NCI-H2171 (cell line): ENCODE results near the gene GPR180.
"Not testable (repeated sequence)": the region's sequence is repeated elsewhere in the genome, so short reads cannot be mapped to it uniquely, and the experiment has no call there.

Source experiments
- DNase-seq: peaks from one replicate; lab custom pipeline; 2025; lab: John Stamatoyannopoulos, UW

Gene GPR180

DNA sequence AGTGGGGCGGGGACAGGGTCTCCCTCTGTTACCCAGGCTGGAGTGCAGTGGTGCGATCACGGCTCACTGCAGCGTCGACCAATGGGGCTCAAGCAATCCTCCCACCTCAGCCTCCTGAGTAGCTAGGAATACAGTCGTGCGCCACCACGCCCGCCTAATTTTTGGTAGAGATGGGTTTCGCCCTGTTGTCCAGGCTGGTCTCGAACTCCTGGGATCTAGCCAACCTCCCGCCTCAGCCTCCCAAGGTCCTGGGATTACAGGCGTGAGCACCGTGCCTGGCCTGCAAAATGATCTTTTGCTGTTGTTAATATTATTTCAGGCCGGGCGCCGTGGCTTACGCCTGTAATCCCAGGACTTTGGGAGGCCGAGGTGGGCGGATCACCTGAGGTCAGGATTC is 5.1 kb upstream of the GPR180 start:
- no peak for DNase-seq

DNA sequence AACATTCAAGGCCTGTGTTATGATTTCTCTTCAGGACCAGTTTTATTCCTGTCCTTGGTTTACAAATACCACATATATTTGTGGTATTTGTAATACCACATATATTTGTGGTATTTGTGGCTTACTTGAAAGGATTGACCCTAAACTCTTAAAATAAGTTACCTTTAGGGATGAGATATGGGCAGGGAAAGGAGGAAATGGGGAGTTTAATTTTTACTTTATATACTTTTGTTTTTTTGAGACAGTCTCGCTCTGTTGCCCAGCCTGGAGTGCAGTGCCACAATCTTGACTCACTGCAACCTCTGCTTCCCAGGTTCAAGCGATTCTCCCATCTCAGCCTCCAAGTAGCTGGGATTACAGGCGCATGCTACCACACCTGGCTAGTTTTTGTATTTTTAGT is 3.4 kb upstream of the GPR180 start:
- no peak for DNase-seq

DNA sequence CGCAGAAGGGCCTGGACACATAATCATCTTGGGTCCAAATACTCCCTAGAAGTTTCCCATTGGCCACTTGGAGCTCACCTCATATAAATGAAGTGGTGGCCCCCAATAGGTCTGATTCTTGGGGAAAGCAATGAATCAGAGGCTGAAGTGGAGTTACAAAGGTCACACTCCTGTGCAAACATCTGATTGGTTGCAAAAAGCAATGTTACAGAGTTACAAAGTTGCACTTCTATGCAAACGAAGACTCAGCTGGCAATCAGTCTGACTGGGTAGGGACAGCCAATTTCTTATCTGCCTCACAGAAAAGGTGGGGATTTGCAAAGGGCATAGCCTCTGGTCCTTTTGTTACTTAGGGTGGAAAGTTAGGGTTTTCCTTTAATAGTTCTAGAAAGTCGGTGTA is 1.8 kb upstream of the GPR180 start:
- no peak for DNase-seq

DNA sequence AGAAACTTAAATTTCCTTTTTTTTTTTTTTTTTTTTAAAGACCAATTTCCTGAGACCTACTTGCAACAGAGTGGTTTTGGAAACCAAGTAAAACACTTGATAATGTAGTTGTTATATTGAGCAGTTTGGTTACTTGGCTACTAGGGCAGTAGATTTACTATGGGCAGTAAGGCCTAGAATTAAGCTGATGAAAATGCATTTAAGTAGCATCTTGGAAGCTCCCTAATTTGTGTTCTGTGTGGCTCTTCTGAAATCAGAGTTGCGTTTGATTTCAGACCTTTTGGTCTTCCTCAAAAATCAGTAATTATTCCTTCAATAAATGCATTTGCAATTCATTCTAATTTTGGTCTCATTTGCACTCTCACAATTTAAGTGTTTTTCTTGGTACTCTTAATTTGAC is 810 bp downstream of the GPR180 start:
- no peak for DNase-seq

DNA sequence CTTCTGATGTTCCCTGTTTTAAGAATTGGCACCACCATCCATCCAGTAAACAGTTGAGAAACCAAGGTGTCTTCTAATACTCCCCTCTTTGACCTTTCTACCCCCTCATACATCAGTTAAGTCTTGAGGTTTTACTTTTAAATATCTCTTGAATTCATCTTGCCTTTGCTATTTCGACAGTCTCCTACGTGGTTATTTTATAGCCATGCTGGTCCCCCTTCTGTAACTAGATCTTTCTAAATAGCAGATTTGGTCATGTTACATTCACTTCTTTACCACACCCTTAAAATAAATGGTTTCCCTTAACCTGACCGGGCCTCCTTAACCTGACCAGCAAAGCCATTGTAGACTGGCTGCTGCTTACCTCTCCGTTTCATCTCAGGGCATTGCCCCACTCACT is 5.4 kb downstream of the GPR180 start:
- DNase-seq: no peak

DNA sequence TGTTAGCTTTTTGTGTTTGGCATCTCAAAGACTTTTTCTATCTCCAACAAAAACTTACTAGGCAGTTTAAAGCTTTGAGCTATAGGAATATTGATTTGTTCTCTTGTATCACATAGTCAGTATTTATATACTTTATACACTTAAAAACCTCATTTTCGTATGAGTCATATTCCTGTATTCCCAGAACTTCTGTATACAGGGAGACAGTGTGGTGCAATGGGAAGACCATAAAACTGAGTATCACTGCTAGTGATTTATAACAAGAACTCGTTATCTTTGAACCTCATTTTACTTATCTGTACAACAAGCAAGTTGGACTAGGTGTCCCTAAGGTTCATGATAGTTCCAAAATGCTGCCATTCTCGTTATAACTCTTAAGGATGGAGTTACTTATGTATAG is 6.3 kb downstream of the GPR180 start:
- no peak for DNase-seq

DNA sequence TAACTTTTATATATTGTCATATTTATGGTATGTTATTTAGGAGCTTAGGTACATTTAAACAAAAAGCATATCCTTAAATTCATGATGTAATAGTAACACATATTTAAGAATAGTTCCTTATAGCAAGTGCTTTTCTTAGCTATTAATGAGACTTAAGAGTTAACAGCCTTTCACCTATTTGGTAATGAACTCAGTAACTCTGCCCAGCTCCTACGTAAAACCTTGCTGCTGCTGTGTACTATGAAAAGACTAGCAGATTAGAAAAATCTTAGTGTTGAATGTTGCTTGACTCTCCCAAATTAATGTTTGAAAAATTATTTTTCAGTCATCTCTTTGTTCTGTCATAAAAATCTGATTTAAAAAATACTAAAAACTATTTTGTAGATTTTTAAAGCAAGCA is 6.9 kb downstream of the GPR180 start:
- no peak for DNase-seq

DNA sequence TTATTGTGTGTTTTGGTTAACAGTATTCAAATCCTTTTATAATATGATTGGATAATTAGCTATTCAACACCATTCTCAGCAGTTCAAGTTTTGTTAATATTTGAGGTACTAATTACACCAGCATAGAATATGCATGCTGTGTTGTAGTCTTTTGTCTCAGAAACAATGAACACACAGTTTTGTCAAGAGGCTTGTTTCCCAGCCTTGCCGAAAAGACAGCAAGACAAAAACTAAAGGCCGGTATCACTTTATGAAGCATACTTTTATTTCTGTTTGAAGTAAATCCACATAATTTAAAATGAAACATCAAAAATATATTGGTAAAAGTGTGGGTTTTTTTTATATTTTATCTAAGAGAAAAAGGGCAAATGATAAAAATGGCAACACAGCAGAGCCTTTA is 7.5 kb downstream of the GPR180 start:
- DNase-seq: no peak

DNA sequence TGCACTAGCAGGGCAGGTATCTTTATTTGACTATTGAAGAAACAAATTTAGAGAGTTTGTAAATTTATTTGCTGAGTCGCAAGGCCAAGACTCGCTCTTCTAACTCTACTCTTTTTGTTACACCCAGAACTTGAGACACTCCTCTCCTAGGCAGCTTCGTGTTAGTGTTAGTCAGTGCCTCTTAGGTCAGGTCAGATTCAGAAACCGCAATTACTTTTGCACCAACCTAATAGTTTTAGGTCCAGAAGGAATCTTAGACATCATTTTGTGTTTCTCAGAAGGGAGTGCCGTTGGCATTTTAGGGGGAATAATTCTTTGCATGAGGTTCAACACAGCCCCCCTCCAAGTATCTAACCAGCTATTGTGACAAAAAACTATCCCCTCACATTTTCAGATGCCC is 8.8 kb downstream of the GPR180 start:
- DNase-seq: no peak

DNA sequence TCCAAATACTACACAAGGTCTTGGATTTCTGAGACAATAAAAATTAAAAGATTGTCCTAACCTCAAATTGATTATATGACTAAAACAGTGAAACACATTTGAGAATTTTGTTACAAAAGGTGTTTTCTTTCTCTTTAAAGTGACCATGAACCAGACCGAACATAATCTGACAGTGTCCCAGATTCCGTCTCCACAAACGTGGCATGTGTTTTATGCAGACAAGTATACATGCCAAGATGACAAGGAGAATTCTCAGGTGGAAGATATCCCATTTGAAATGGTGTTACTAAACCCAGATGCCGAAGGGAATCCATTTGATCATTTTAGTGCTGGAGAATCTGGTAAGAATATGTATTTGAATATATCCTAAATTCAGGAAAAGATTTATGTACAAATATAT is 10.4 kb downstream of the GPR180 start:
- no peak for DNase-seq

DNA sequence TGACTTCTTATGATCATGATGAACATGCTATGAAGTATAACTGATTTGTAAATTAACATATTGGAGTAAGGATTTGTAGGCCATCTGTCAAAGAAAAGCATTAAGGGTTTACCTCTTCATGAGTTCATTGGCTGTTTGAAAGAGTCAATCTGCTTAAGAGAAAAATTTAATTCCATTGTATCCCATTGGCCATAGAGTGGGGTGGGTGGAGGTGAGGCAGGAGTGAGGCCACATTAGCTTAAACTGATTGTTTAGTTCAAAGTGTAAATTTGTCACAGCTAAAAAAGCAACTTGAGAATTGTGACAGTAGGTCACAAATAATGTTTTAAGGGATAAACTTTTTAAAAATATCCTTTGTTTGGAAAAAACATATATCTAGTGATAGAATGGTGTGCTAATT is 11.4 kb downstream of the GPR180 start:
- no peak for DNase-seq

DNA sequence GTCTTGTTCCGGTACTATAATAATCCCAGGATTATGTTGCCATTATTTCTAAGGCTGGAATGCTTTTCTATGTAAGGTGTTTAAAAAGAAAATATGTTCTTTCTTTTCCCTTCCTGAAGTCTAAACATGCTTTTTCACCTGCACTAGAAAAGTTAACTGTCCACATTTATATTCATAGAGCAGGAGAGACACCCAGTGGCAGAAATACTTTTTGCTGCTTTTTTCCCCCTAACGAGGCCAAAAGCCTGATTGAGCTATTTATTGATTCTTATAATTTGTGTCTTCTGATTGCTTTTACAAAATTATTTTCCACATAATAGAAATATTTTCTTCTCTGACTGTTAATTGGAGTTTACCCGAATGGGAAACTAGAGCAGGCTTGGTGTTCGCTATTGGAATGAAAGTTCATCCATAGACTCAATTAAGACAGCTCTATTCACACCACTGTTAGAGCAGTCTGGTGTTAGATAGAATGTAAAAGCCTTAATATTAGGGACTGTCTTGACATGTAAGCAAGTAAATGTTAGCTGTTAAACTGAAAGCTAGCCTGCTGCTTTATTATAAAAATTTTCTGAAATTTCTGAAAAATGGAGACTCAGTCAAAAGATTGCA is 15.8 kb downstream of the GPR180 start:
- peak; percentile 15 for DNase-seq

DNA sequence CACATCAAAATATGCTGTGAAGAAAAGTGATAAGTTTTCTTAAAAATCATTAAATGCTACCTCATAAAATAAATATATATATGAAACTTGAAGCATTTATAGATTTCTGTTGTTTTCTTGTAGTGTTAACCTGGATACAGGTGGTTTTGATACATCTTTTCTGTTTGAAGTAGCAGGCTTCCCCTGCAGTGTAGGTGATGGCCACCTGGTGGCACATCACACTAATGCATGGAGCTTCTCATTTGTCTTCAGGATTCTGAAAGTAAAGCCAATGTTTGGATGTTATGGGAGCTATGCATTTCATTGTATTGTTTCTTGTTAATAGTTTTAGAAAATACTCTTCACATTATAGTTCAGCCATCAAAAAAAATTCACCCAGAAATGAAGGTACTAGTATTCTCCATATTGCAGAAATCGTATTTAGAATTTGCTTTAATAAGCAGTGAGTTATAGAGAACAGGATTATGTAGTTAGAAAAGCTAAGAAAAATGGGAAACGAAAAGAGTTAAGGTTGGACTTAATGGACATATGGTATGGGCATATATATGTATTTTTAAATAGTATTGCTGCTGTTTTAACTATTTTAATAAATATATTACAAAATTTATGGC is 18.7 kb downstream of the GPR180 start:
- DNase-seq: peak; percentile 3

DNA sequence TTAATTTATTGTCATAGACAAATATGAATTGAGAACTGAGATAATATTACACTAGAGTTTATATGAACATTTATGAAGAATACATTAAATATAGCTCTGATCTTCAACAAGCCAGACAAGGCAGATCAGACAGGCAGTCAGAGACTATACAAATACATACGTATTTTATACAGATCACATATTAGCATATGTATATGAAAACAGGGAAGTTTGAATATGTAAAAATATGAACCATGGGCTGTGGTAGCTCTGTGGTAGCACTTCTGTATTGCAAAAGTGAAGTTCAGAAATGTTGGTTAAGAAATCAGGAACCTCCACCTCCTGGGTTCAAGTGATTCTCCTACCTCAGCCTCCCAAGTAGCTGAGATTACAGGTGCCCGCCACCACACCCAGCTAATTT is 20.7 kb downstream of the GPR180 start:
- no peak for DNase-seq

DNA sequence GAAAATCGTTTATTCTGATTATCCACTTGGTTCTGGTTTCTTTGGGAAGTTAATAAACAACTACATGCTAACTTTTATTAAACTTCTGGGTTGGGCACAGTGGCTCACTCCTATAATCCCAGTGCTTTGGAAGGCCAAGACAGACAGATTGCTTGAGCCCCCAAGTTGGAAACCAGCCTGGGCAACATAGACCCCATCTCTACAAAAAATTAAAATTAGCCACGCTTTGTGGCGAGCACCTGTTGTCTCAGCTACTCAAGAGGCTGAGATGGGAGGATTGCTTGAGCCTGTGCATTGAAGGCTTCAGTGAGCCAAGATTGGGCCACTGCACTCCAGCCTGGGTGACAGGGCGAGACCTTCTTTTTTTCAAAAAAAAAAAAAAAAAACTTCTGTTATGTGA is 21.7 kb downstream of the GPR180 start:
- DNase-seq: no peak

DNA sequence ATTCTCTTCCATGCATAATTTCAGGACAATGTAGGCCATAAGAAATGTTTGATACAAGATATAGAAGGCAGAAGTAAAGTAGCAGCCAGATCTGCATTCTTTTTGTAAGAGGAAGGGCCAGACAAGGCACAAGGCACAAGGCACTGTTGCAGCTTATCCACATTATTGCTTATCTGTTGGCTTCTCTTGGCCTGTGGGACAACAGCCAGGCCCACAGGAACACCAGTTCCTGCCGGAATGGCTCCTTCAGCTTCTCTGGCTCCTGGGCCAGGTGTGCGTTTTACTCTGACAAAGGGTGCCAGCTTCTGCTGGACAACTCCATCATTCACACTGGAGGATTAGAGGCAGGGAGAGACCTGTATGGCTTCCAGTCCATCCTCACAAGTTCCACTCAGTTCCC is 29.2 kb downstream of the GPR180 start:
- no peak for DNase-seq

DNA sequence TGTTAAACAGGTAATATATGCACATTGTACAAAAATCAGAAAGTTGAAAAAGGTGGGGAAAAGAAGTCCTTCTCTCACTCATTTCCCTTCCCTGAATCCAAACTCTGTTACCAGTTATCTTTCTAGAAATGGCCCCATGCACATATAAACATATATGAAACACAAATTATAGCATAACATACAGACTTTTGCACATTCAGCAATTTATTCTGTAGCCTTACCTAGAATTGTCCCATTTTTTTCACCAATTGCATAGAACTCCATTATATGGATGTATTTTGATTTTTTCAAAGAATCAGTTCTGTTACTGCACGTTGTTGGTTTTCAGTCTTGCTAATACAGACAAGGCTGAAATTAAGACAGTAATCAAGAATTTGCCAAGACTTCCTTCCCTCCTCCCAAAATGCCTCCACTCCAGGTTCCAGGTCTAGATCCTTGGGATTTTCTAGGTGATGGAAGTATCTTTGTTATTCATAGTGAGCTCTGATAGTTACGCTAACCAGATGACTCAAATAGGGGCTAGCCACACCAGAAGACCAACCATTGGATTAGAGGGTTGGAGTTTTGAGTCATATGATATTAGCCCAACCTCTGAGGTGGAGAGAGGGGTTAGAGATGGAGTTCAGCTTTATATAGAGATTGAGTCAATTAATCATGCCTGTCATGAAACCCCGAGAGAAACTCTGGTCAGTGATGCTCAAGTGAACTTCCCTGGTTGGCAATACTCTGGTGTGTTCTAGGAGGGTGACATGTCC is 30.7 kb downstream of the GPR180 start:
- DNase-seq: no peak

DNA sequence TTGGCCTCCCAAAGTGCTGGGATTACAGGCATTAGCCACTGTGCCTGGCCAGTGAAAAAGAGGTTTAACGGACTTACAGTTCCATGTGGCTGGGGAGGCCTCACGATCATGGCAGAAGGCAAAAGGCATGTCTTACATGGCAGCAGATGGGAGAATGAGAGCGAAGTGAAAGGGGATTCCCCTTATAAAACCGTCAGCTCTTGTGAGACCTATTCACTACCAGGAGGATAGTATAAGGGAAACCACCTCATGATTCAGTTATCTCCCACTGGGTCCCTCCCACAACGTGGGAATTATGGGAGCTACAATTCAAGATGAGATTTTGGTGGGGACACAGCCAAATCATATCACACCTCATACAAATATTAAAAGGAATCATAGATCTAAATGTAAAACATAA is 34.4 kb downstream of the GPR180 start:
- DNase-seq: not testable (repeated sequence)

DNA sequence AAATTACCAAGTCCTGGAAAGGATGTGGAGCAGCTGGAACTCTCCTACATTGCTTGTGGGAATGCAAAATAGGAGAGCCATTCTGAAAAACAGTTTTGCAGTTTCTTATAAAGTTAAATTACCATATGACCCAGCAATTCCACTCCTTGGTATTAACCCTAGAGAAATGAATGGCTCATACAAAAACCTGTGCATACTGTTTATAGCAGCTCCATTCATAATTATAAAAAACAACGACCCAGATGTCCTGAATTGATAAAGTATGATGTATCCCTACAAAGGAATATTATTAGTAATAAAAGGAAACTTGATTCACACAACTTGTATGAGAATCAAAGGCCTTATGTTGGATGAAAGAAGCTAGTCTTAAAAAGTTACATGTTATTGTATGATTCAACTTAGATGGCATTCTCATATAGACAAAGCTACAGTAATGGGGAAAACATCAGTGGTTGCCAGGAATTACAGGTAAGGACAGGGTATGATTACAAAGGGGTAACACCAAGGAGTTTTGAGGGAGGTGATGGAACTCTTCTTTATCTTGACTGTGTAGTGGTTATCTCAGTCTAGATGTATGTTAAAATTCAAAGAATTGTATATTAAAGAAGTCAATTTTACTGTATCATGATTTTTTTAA is 35.4 kb downstream of the GPR180 start:
- DNase-seq: no peak

DNA sequence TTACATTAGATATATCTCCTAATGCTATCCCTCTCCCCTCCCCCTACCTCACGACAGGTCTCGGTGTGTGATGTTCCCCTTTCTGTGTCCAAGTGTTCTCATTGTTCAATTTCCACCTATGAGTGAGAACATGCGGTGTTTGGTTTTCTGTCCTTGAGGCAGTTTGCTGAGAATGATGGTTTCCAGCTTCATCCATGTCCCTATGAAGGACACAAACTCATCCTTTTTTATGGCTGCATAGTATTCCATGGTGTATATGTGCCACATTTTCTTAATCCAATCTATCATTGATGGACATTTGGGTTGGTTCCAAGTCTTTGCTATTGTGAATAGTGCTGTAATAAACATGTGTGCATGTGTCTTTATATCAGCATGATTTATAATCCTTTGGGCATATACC is 36.0 kb downstream of the GPR180 start:
- DNase-seq: not testable (repeated sequence)

DNA sequence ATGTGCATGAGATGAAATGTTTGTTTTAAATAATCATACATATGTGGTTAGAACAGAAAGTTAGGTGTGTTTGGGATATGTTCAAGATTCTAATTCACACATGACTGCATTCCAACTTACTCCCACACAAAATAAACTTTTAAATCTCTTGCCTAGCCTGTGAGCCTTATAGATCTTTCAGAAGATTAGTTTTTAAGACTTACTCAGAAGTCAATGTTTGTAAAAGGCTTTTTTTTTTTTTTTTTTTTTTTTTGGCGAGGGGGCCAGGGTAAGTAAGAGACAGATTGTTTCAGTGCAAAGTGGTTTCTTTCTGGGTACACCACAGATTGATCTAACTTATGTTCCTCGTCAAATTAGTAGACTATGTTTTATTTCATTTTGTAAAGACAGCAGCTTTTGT is 39.1 kb downstream of the GPR180 start:
- DNase-seq: no peak

DNA sequence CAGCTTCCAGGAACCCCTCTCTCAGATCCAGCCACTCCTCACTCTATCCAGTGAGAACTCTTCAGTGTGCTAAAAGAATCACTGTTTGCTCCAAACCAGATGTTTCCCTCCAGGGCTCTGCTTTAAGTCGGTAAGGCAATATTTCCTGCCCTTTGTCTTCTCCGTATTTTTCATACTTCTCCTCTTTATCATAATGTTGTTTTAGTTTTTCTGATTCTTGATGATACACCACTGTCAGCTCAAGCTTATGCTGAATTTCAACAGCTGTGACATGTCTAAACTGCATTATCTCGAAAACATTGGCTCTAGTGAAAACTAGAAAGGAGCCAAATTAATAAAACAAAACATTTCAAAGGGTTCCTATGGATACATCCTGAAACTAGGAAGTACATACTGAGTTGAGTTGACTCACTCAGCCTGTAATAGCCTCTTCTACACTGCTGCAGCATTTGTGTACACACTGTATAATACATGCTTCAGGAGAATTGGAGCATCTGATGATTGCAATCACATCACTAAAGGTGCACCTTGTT is 39.8 kb downstream of the GPR180 start:
- DNase-seq: no peak

DNA sequence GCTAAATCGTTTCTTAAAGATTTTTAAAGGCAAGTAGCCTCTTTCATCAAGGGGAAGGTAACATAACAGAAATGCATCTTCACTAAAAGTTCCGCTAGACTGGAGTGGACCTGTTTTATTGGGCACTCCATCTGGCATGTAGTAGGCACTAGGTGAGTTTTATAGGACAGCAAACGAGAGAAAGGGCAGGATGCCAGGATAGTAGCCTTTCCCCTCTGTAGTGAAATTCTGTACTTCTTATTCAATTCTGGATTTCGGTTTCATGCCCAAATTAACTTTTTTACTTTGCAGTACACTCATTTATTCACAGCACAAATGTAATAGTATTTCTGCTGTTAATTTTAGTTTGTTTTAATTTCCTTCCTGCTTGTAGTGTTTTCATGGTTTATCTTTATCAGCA is 45.2 kb downstream of the GPR180 start:
- DNase-seq: no peak
